ENCODE data around the gene GLRA1. TPM values are rescaled to one million over a fixed set of nuclear protein-coding genes. Genes with fewer than 3 reads are reported as not detected.

The GLRA1 gene
- total RNA-seq = not detected

GRCh38 chr5:151924564-151925301 lies at the start of gene GLRA1:
GLRA1 (minus strand) TSS chr5:151924851; CDS start chr5:151924549, 302 bp downstream.
- Histone ChIP-seq H3K36me3 (no peaks in the 10 kb centered on the region), H3K27ac (no peak within 1 kb of the TSS), H3K27me3 (replicated peaks; ENCODE audit: insufficient read depth) (no peaks in the 10 kb centered on the region), H3K4me3 (no peak within 1 kb of the TSS), H3K4me1 (ENCODE audit: control insufficient read depth in 1 of 2, low read depth in 2 of 2) (no peaks in the 10 kb centered on the region), H3K9me3 (peaks cover 2% of the 10 kb centered on the region)
- TF ChIP-seq, protein P1, sequence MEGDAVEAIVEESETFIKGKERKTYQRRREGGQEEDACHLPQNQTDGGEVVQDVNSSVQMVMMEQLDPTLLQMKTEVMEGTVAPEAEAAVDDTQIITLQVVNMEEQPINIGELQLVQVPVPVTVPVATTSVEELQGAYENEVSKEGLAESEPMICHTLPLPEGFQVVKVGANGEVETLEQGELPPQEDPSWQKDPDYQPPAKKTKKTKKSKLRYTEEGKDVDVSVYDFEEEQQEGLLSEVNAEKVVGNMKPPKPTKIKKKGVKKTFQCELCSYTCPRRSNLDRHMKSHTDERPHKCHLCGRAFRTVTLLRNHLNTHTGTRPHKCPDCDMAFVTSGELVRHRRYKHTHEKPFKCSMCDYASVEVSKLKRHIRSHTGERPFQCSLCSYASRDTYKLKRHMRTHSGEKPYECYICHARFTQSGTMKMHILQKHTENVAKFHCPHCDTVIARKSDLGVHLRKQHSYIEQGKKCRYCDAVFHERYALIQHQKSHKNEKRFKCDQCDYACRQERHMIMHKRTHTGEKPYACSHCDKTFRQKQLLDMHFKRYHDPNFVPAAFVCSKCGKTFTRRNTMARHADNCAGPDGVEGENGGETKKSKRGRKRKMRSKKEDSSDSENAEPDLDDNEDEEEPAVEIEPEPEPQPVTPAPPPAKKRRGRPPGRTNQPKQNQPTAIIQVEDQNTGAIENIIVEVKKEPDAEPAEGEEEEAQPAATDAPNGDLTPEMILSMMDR (IDR thresholded peaks at IDR 0.05) = no peak
- ATAC-seq (ENCODE audit: insufficient number of reproducible peaks, low FRiP score, low read depth) (no peak), DNase-seq (ENCODE audit: low spot score) (no peak)

GRCh38 chr5:151970885-151971284 lies 46.2 kb upstream of the GLRA1 start:
- no peaks in the 10 kb centered on the region for H3K36me3 ChIP-seq
- TF ChIP-seq, protein P1 (IDR thresholded peaks at IDR 0.05) = no peak
- DNase-seq (ENCODE audit: low spot score) (no peak), ATAC-seq (ENCODE audit: insufficient number of reproducible peaks, low FRiP score, low read depth) (no peak)
- no peak overlapping the region for H3K4me3 ChIP-seq
- H3K9me3 ChIP-seq = no peaks in the 10 kb centered on the region
- no peaks in the 10 kb centered on the region for H3K4me1 ChIP-seq (ENCODE audit: control insufficient read depth in 1 of 2, low read depth in 2 of 2)
- H3K27ac ChIP-seq = no peak overlapping the region
- no peaks in the 10 kb centered on the region for H3K27me3 ChIP-seq (replicated peaks; ENCODE audit: insufficient read depth)

GRCh38 chr5:151967865-151968264 lies 43.2 kb upstream of the GLRA1 start:
- Histone ChIP-seq H3K27me3 (replicated peaks; ENCODE audit: insufficient read depth) (no peaks in the 10 kb centered on the region), H3K27ac (no peak overlapping the region), H3K4me1 (ENCODE audit: control insufficient read depth in 1 of 2, low read depth in 2 of 2) (no peaks in the 10 kb centered on the region), H3K36me3 (no peaks in the 10 kb centered on the region), H3K9me3 (no peaks in the 10 kb centered on the region), H3K4me3 (no peak overlapping the region)
- DNase-seq (ENCODE audit: low spot score) (no peak), ATAC-seq (ENCODE audit: insufficient number of reproducible peaks, low FRiP score, low read depth) (no peak)
- TF ChIP-seq, protein P1 (IDR thresholded peaks at IDR 0.05) = no peak

DNA sequence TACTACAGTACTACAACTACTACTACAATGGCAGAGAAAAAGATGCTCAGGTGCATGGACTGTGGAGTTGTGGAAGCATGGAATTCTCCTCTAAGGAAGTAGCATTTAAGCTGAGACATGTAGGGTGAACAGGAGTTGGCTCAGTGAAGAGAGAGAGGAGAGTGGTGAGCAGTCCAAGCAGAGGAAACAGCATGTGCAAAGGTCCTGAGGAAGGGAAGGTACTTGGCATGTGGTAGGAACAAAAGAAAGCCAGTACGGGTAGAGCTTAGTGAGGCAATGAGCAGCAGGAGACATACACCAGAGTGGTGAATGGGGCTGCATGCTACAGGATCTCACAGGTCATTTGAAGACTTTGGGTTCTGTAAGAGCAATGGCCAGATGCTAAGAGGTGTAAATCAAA lies 41.4 kb upstream of the GLRA1 start:
- H3K27ac ChIP-seq = no peak overlapping the region
- no peaks in the 10 kb centered on the region for H3K4me1 ChIP-seq (ENCODE audit: control insufficient read depth in 1 of 2, low read depth in 2 of 2)
- DNase-seq (ENCODE audit: low spot score) = no peak
- ATAC-seq (ENCODE audit: insufficient number of reproducible peaks, low FRiP score, low read depth) = no peak
- TF ChIP-seq, protein P1 (IDR thresholded peaks at IDR 0.05) = no peak
- no peaks in the 10 kb centered on the region for H3K36me3 ChIP-seq
- no peaks in the 10 kb centered on the region for H3K9me3 ChIP-seq
- no peak overlapping the region for H3K4me3 ChIP-seq
- no peaks in the 10 kb centered on the region for H3K27me3 ChIP-seq (replicated peaks; ENCODE audit: insufficient read depth)

DNA sequence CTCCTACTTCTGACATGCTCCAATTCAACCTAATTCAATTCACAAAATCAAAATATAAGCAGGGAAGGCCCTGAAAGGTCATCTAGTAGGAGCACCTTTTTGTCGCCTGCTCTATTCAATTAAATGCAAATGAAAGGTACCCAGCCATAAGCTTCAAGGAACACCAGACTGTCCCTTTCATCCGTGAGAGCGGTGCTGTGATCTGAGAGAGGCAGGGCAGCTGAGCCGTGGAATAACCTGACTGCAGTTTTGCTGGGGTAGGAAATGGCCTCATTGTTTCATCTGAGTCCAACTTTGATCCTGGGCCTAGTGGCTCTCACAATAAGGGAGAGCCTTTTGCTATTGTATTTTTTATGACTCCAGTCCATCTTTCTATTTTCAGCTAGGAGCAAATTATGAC lies 39.8 kb upstream of the GLRA1 start:
- no peaks in the 10 kb centered on the region for H3K27me3 ChIP-seq (replicated peaks; ENCODE audit: insufficient read depth)
- no peak for ATAC-seq (ENCODE audit: insufficient number of reproducible peaks, low FRiP score, low read depth)
- H3K4me1 ChIP-seq (ENCODE audit: control insufficient read depth in 1 of 2, low read depth in 2 of 2) = no peaks in the 10 kb centered on the region
- DNase-seq (ENCODE audit: low spot score) = no peak
- no peaks in the 10 kb centered on the region for H3K36me3 ChIP-seq
- no peak overlapping the region for H3K27ac ChIP-seq
- TF ChIP-seq, protein P1 (IDR thresholded peaks at IDR 0.05) = no peak
- H3K9me3 ChIP-seq = no peaks in the 10 kb centered on the region
- H3K4me3 ChIP-seq = no peak overlapping the region

Measured in thoracic aorta (tissue), 2 donors.